Uterus (tissue), 4 donors: ENCODE results near the gene SDE2. TPM values are rescaled to one million over a fixed set of nuclear protein-coding genes. Genes with fewer than 3 reads are reported as not detected.
A peak's percentile ranks its signal among the peaks of the same experiment; 100 is the strongest.
"Not testable (repeated sequence)": the region's sequence is repeated elsewhere in the genome, so short reads cannot be mapped to it uniquely, and the experiment has no call there.

Experiments used
- DNase-seq, 2 donors: peaks; one replicate each; pipeline ENCODE4 v3.0.0-alpha.2; 2019 to 2020
- H3K27ac ChIP-seq, 2 donors: fragments of 200-600 bp; sonication (generic); 1 replicate in 1 of 2; 2 replicates in 1 of 2; pipeline ENCODE4 v1.5.1; 2016 to 2018
- H3K27me3 ChIP-seq, 2 donors: fragments of 200-600 bp; sonication (generic); one replicate each; pipeline ENCODE4 v1.5.1; 2018 to 2019; ENCODE audit warnings: control low read depth in 1 of 2
- H3K36me3 ChIP-seq, 2 donors: fragments of 200-600 bp; sonication (generic); one replicate each; pipeline ENCODE4 v1.5.1; 2019; ENCODE audit warnings: control low read depth in 1 of 2
- H3K4me1 ChIP-seq, 2 donors: fragments of 200-600 bp; sonication (generic); one replicate each; pipeline ENCODE4 v1.5.1; 2018 to 2019; ENCODE audit warnings: control low read depth in 1 of 2
- H3K4me3 ChIP-seq, 2 donors: fragments of 200-600 bp; sonication (generic); 1 replicate in 1 of 2; 2 replicates in 1 of 2; pipeline ENCODE4 v1.5.1; 2018 to 2019; ENCODE audit warnings: mild to moderate bottlenecking in 1 of 2
- H3K9me3 ChIP-seq, 2 donors: fragments of 200-600 bp; sonication (generic); one replicate each; pipeline ENCODE4 v1.5.1; 2019; ENCODE audit warnings: control low read depth in 1 of 2
- CTCF ChIP-seq, 4 experiments: fragments of 200-600 bp in 2 of 4; fragments of 450-650 bp in 2 of 4; sonication (generic) in 2 of 4; IDR thresholded peaks; one replicate each; pipeline ENCODE4 v1.5.1; 2016 to 2019; ENCODE audit warnings: antibody characterized with exemption in 4 of 4, mild to moderate bottlenecking in 2 of 4, moderate library complexity in 1 of 4
- POLR2A ChIP-seq, 2 donors: fragments of 450-650 bp; IDR thresholded peaks; one replicate each; pipeline ENCODE4 v1.6.1; 2016; ENCODE audit warnings: antibody characterized with exemption in 2 of 2, mild to moderate bottlenecking in 1 of 2, moderate library complexity in 1 of 2
- intact Hi-C: fragments of 100-400 bp; cut with DNase I; formaldehyde crosslinking; loops from one replicate; pipeline ENCODE4 v1.15.1; 2023; ENCODE audit warnings: low total_unique reads
- total RNA-seq, 4 donors: library from RNA; depleted of rRNA in 3 of 4; stranded (reverse); fragments of >200 nt in 3 of 4; gene quantifications; one replicate each; pipeline versions ENCODE4 v1.1.0 to v1.2.4, GENCODE V29; 2014 to 2023
- donor health status: DM: yes; HTN: yes; CAD: no.

SDE2 gene
- total RNA-seq, 4 donors from 2014 or later: 12.3 to 41.7 (median 17.2) TPM

- Histone ChIP-seq H3K27me3 (no peaks in the 10 kb centered on the region), H3K27ac (no peak overlapping the region), H3K4me1 (no peaks in the 10 kb centered on the region), H3K36me3 (no peaks in the 10 kb centered on the region), H3K9me3 (no peaks in the 10 kb centered on the region), H3K4me3 (no peak overlapping the region)
- no peak for TF ChIP-seq POLR2A (IDR thresholded peaks at IDR 0.05)
- no peak for TF ChIP-seq CTCF (IDR thresholded peaks at IDR 0.05)
- DNase-seq: no peak
- intact Hi-C loops: no loop called here
Observed at GRCh38 chr1:226009650-226010044, 10.5 kb upstream of the SDE2 start.

GRCh38 chr1:226007126-226007892 is 8.2 kb upstream of the SDE2 start:
- intact Hi-C loops, DNase-seq, H3K36me3 ChIP-seq: not testable (repeated sequence)

GRCh38 chr1:226006686-226007085 is 7.5 kb upstream of the SDE2 start:
- no peaks in the 10 kb centered on the region for H3K4me1 ChIP-seq
- H3K9me3 ChIP-seq: no peaks in the 10 kb centered on the region
- no peak overlapping the region for H3K27ac ChIP-seq
- intact Hi-C loops: no loop called here
- TF ChIP-seq POLR2A (IDR thresholded peaks at IDR 0.05): no peak
- TF ChIP-seq CTCF (IDR thresholded peaks at IDR 0.05): no peak
- no peak overlapping the region for H3K4me3 ChIP-seq
- DNase-seq: no peak
- H3K36me3 ChIP-seq: no peaks in the 10 kb centered on the region
- no peaks in the 10 kb centered on the region for H3K27me3 ChIP-seq

More at GRCh38 chr1:226007126-226007892, 8.2 kb upstream of the SDE2 start:
- H3K9me3 ChIP-seq, H3K27me3 ChIP-seq, H3K4me3 ChIP-seq, H3K4me1 ChIP-seq, H3K27ac ChIP-seq: not testable (repeated sequence)

GRCh38 chr1:226004396-226004795 is 5.3 kb upstream of the SDE2 start:
- TF ChIP-seq POLR2A (IDR thresholded peaks at IDR 0.05) (no peak), CTCF (IDR thresholded peaks at IDR 0.05) (no peak)
- DNase-seq: no peak
- intact Hi-C loops: no loop called here
- Histone ChIP-seq H3K9me3 (no peaks in the 10 kb centered on the region), H3K27me3 (no peaks in the 10 kb centered on the region), H3K4me1 (no peaks in the 10 kb centered on the region), H3K4me3 (no peak overlapping the region), H3K36me3 (no peaks in the 10 kb centered on the region), H3K27ac (no peak overlapping the region)

- H3K9me3 ChIP-seq: no peaks in the 10 kb centered on the region
- DNase-seq: no peak
- H3K27me3 ChIP-seq: no peaks in the 10 kb centered on the region
- intact Hi-C loops: no loop called here
- no peak overlapping the region for H3K4me3 ChIP-seq
- TF ChIP-seq POLR2A (IDR thresholded peaks at IDR 0.05): no peak
- TF ChIP-seq CTCF (IDR thresholded peaks at IDR 0.05): no peak
- no peaks in the 10 kb centered on the region for H3K4me1 ChIP-seq
- H3K36me3 ChIP-seq: no peaks in the 10 kb centered on the region
- peak overlapping the region; percentile 93 to 96 for H3K27ac ChIP-seq
Observed at GRCh38 chr1:226003502-226004170, 4.5 kb upstream of the SDE2 start.
